A549 treated with Mapracorat at 1 μM for 4 hours (cell line): Measurements from ENCODE around the gene FNDC4. TPM values are rescaled to one million over a fixed set of nuclear protein-coding genes. Genes with fewer than 3 reads are reported as not detected.

Source experiments
- total RNA-seq: library from RNA; stranded (reverse); fragments of 200-300 nt; extraction: Qiagen RNA extraction; gene quantifications from 5 replicates; pipeline ENCODE4 v1.2.3, GENCODE V29; 2022

FNDC4 gene, protein sequence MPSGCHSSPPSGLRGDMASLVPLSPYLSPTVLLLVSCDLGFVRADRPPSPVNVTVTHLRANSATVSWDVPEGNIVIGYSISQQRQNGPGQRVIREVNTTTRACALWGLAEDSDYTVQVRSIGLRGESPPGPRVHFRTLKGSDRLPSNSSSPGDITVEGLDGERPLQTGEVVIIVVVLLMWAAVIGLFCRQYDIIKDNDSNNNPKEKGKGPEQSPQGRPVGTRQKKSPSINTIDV
- total RNA-seq, result 3.5 to 5.3 TPM (median 3.8 TPM) in 5 replicates

DNA sequence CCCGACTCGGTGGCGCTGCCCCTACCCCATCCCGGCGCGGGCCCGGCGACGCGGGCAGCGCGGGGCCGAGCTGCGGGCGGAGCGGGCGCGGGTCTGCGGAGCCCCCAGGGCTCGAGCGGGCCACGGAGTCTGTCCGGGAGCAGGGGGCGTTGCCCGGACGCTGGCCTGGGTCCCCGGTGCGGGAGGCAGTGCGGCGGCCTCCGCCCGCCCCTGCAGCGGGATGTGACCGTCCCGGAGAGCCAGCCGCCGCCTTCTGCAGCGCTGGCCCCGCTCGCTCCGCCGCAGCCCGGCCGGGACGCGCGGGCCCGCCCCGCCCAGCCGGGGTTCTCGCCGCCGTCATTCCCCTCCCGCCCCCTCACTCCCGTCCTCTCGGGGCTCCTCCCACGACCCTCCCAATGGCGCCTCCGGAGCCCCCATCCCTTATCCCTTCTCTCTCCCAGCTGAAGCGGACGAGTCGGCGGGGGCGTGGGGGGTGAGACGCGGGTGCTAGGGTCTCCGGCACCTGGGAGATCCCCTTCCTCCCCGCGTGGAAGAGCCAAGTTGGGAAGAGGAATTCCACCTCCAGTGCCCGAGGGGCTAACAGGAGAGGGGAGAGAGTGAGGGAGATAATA is at the start of gene FNDC4:
Gene FNDC4 (minus strand): TSS at position 257 of the 611 bp plus-strand sequence. CDS start 521 bp downstream, outside the sequence.

DNA sequence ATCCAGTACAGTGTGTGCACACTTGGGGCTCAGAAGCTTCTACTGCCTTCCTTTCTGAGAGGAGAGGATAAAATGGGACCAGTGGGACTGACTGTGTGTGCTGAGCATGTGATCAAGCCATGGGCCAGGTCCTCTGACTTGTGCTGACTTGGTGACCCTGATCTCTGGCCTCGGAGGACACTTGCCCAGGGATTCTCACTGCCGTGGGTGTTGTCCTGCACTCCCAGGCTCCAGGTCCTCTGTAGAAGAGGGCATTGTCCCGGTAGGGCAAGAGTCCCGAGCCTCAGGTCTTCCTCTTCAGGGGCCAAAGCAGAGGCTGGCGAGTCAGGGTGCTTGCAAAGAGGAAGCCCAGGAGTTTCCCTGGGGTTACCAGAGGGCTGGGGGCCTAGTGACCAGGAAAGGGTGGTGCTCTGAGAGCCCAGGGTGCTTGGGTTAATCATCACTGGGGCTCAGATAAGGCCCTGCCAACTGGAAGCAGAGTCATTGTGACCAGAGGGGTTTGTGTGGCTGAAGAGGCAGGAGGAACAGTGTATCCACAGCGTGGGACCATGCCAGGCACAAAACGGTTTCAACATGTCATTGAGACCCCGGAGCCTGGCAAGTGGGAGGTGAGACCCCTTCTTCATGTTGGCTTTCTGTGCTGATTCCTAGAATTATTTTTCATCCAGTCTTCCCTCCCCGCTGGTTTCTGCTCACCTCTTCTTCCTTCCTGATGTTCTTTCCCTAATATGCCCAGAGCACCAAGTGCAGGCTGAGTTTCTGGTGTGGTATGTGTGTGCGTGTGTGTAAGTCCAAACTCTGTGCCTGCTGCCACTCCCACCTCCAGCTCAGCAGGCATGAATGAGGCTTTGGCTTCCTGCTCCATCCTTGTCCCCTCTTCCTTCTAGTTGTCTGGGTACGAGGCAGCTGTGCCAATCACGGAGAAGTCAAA is 1.6 kb upstream of the FNDC4 start, which contains the start of gene GCKR:
Gene GCKR (plus strand): TSS at position 483 of the 931 bp plus-strand sequence. CDS start 66 bp downstream, at position 549.

DNA sequence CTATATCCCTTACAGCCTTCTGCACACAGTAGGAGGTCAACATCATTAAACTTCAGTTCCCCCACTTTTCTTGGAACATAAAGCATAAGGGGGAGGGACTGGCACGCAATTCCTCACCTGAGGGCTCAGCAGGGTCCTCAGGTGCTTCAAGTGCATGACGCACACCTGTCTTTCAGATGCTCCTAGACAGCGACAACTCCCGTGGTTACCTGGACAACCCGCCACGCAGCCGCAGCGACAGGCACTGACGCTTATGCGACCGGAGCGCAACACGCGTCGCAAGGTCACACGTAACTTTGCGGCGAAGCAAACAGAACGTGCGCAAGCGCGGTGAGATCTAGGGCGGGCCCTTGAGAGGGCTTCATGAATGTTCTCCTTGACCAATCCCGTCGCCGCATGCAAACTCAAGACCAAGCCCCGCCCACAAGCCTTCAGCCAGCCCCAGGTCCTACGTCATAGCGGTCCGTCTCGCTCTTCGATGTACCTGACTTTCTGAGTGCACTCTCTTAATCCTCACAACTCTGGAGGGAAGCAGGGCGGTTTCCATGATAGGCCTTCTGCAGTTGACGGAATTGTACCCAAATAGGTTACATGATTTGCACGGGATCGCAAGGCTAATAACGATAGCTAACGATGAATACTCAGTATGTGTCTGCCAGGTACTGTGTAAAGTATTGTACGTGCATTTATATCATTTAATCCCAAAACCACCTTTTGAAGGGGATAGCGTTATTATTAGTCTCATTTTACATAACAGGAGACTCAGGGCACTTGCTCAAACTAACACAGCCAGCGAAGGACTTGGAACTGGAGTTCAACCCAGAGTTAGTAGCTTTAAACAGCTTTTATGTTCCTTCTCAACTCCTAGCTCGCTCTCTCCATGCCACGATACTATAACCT is 5.3 kb downstream of the FNDC4 start, which contains the start of gene IFT172:
Gene IFT172 (minus strand): TSS at position 246 of the 900 bp plus-strand sequence. CDS start 90 bp downstream, at position 156.

DNA sequence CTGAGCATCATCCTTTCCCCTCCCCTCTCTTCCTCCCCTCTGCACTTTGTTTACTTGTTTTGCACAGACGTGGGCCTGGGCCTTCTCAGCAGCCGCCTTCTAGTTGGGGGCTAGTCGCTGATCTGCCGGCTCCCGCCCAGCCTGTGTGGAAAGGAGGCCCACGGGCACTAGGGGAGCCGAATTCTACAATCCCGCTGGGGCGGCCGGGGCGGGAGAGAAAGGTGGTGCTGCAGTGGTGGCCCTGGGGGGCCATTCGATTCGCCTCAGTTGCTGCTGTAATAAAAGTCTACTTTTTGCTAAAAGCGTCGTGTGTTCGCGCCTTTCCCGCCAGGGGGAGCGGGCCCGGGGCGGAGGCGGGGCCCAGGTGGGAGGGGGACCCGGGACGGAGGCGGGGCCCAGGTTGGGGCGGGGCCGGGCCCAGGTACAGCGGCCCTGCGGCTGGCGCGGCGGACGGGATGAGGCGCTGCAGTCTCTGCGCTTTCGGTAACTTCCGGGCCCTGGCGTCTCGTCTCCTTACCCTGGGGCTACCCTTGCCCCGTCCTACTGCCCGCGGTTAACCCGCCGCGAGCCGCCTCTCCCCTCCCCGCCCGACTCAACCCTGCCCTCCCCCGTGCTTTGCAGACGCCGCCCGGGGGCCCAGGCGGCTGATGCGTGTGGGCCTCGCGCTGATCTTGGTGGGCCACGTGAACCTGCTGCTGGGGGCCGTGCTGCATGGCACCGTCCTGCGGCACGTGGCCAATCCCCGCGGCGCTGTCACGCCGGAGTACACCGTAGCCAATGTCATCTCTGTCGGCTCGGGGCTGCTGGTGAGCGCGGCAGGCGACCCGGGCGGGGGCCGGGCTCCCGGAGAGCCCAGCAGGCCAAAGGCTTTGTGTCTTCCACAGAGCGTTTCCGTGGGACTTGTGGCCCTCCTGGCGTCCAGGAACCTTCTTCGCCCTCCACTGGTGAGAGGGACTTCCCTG is 52.8 kb downstream of the FNDC4 start, which contains the start of gene KRTCAP3:
Gene KRTCAP3 (plus strand): TSS at position 424 of the 962 bp plus-strand sequence. CDS start 32 bp downstream, at position 456.

Other genes starting within 250 kb of the FNDC4 start
- 2.1 to 4.0 TPM (median 3.3 TPM) in 5 replicates for gene SLC30A3, start 232.2 kb downstream of the FNDC4 start, total RNA-seq
- gene DNAJC5G, start 219.8 kb downstream of the FNDC4 start, total RNA-seq, result not detected in 5 replicates
- 0.70 to 1.3 TPM (median 0.91 TPM) in 5 replicates for gene TRIM54, start 212.8 kb downstream of the FNDC4 start, total RNA-seq
- gene UCN, start 186.8 kb downstream of the FNDC4 start, total RNA-seq, result 0.30 to 2.8 TPM (median 1.4 TPM) in 5 replicates
- gene MPV17, start 172.1 kb downstream of the FNDC4 start, total RNA-seq, result 76.5 to 95.8 TPM (median 85.5 TPM) in 5 replicates
- gene GTF3C2, start 138.4 kb downstream of the FNDC4 start, total RNA-seq, result 55.1 to 62.9 TPM (median 59.6 TPM) in 5 replicates
- 53.2 to 61.0 TPM (median 54.0 TPM) in 5 replicates for gene EIF2B4, start 124.9 kb downstream of the FNDC4 start, total RNA-seq
- 134 to 145 TPM (median 142 TPM) in 5 replicates for gene SNX17, start 124.6 kb downstream of the FNDC4 start, total RNA-seq
- 9.7 to 14.7 TPM (median 13.5 TPM) in 5 replicates for gene ZNF513, start 114.5 kb downstream of the FNDC4 start, total RNA-seq
- gene PPM1G, start 85.6 kb downstream of the FNDC4 start, total RNA-seq, result 153 to 166 TPM (median 156 TPM) in 5 replicates
- 123 to 138 TPM (median 130 TPM) in 5 replicates for gene NRBP1, start 66.6 kb downstream of the FNDC4 start, total RNA-seq
- 0.22 to 0.70 TPM (median 0.42 TPM) in 4 of 5 replicates, not detected in the other for gene KRTCAP3, start 52.8 kb downstream of the FNDC4 start, total RNA-seq
- gene IFT172, start 5.5 kb downstream of the FNDC4 start, total RNA-seq, result 6.6 to 9.6 TPM (median 7.2 TPM) in 5 replicates
- gene GCKR, start 1.6 kb upstream of the FNDC4 start, total RNA-seq, result 0.12 to 0.36 TPM (median 0.32 TPM) in 3 of 5 replicates, not detected in the others
- gene ZNF512, start 87.8 kb upstream of the FNDC4 start, total RNA-seq, result 14.5 to 18.6 TPM (median 16.5 TPM) in 5 replicates
- 3.4 to 4.3 TPM (median 3.8 TPM) in 5 replicates for gene CCDC121, start 133.8 kb upstream of the FNDC4 start, total RNA-seq
- gene GPN1, start 133.8 kb upstream of the FNDC4 start, total RNA-seq, result 56.4 to 64.7 TPM (median 57.2 TPM) in 5 replicates
- gene SUPT7L, start 168.4 kb upstream of the FNDC4 start, total RNA-seq, result 27.1 to 32.9 TPM (median 31.2 TPM) in 5 replicates
- gene SLC4A1AP, start 168.7 kb upstream of the FNDC4 start, total RNA-seq, result 27.0 to 35.2 TPM (median 29.7 TPM) in 5 replicates